HG03060 (cell line): ENCODE results near the gene GGT5.

Experiments
- ATAC-seq: cut with Tn5 transposase; IDR thresholded peaks from one replicate; pipeline ENCODE4 v1.9.1; 2021; ENCODE audit warnings: low read depth, moderate number of reproducible peaks; ENCODE audit not compliant: unreplicated experiment

Gene GGT5

GRCh38 chr22:24170188-24170587 is 74.7 kb downstream of the GGT5 start:
- no peak for ATAC-seq
